WI38 (cell line): ENCODE measurements around the gene DUOX2.
"Not testable (repeated sequence)": the region's sequence is repeated elsewhere in the genome, so short reads cannot be mapped to it uniquely, and the experiment has no call there.

ENCODE experiments used
- H3K4me3 ChIP-seq: 2 replicates; pipeline ENCODE4 v1.5.1; 2011; ENCODE audit warnings: low read depth, mild to moderate bottlenecking, control low read depth, low read length
- CTCF ChIP-seq: IDR thresholded peaks from 2 replicates; pipeline ENCODE4 v1.5.1; 2012; ENCODE audit warnings: low read depth, mild to moderate bottlenecking, control low read depth, low read length

Gene DUOX2

GRCh38 chr15:45139770-45140169 lies 25.8 kb upstream of the DUOX2 start:
- TF ChIP-seq CTCF = no peak
- no peak overlapping the region for H3K4me3 ChIP-seq

- H3K4me3 ChIP-seq = no peak overlapping the region
- no peak for TF ChIP-seq CTCF
Measured at GRCh38 chr15:45138814-45139765, 25.1 kb upstream of the DUOX2 start.

GRCh38 chr15:45137703-45138102 lies 23.7 kb upstream of the DUOX2 start:
- TF ChIP-seq CTCF = no peak

GRCh38 chr15:45136378-45136764 lies 22.4 kb upstream of the DUOX2 start:
- no peak overlapping the region for H3K4me3 ChIP-seq
- no peak for TF ChIP-seq CTCF

More at GRCh38 chr15:45137703-45138102, 23.7 kb upstream of the DUOX2 start:
- no peak overlapping the region for H3K4me3 ChIP-seq

GRCh38 chr15:45135705-45136377 lies 21.9 kb upstream of the DUOX2 start:
- not testable (repeated sequence) for H3K4me3 ChIP-seq

- H3K4me3 ChIP-seq = no peak overlapping the region
- no peak for TF ChIP-seq CTCF
Measured at GRCh38 chr15:45134682-45135604, 21.0 kb upstream of the DUOX2 start.

- H3K4me3 ChIP-seq = no peak overlapping the region
Measured at GRCh38 chr15:45134046-45134445, 20.1 kb upstream of the DUOX2 start.

More at GRCh38 chr15:45134046-45134445, 20.1 kb upstream of the DUOX2 start:
- no peak for TF ChIP-seq CTCF
